ENCODE data around the gene SMARCD3.

SMARCD3 gene

GRCh38 chr7:151193203-151193978 lies 55.1 kb downstream of the SMARCD3 start:
- no peak for TF ChIP-seq CTCF (IDR thresholded peaks at IDR 0.05; ENCODE audit: control insufficient read depth, insufficient read depth, low read depth, low read length, missing control alignments)
- DNase-seq (ENCODE audit: low read depth), result no peak
- H3K4me3 ChIP-seq (ENCODE audit: control insufficient read depth, low read depth, low read length), result no peak overlapping the region

GRCh38 chr7:151192002-151192539 lies 56.4 kb downstream of the SMARCD3 start:
- no peak for TF ChIP-seq CTCF (IDR thresholded peaks at IDR 0.05; ENCODE audit: control insufficient read depth, insufficient read depth, low read depth, low read length, missing control alignments)
- no peak overlapping the region for H3K4me3 ChIP-seq (ENCODE audit: control insufficient read depth, low read depth, low read length)
- no peak for DNase-seq (ENCODE audit: low read depth)

GRCh38 chr7:151191544-151191943 lies 57.0 kb downstream of the SMARCD3 start:
- DNase-seq (ENCODE audit: low read depth), result no peak
- H3K4me3 ChIP-seq (ENCODE audit: control insufficient read depth, low read depth, low read length), result no peak overlapping the region
- no peak for TF ChIP-seq CTCF (IDR thresholded peaks at IDR 0.05; ENCODE audit: control insufficient read depth, insufficient read depth, low read depth, low read length, missing control alignments)

- DNase-seq (ENCODE audit: low read depth), result no peak
- no peak overlapping the region for H3K4me3 ChIP-seq (ENCODE audit: control insufficient read depth, low read depth, low read length)
- no peak for TF ChIP-seq CTCF (IDR thresholded peaks at IDR 0.05; ENCODE audit: control insufficient read depth, insufficient read depth, low read depth, low read length, missing control alignments)
Measured at GRCh38 chr7:151189038-151189437, 59.5 kb downstream of the SMARCD3 start.

Data from AG09309 (cell line).